Lower lobe of right lung (tissue), 2 donors: Measurements from ENCODE around the gene CDH15. TPM values are rescaled to one million over a fixed set of nuclear protein-coding genes. Genes with fewer than 3 reads are reported as not detected.
"Not testable (repeated sequence)": the region's sequence is repeated elsewhere in the genome, so short reads cannot be mapped to it uniquely, and the experiment has no call there.

Source experiments
- ATAC-seq, 2 donors: fragments of 200-7000 bp; cut with Tn5 transposase; one replicate each; pipeline ENCODE4 v1.9.1; 2020 to 2022; ENCODE audit warnings: mild to moderate bottlenecking in 2 of 2, moderate library complexity in 2 of 2
- DNase-seq: peaks from one replicate; pipeline ENCODE4 v3.0.0-alpha.2; 2020
- H3K27ac ChIP-seq: fragments of 200-600 bp; one replicate; pipeline ENCODE4 v1.8.0; 2022
- H3K27me3 ChIP-seq: fragments of 200-600 bp; one replicate; pipeline ENCODE4 v1.8.0; 2022; ENCODE audit warnings: low read depth
- H3K36me3 ChIP-seq: fragments of 200-600 bp; one replicate; pipeline ENCODE4 v1.8.0; 2022; ENCODE audit warnings: mild to moderate bottlenecking
- H3K4me1 ChIP-seq: fragments of 200-600 bp; one replicate; pipeline ENCODE4 v1.8.0; 2022
- H3K4me3 ChIP-seq: fragments of 200-600 bp; one replicate; pipeline ENCODE4 v1.8.0; 2022; ENCODE audit warnings: mild to moderate bottlenecking
- H3K9me3 ChIP-seq: fragments of 200-600 bp; one replicate; pipeline ENCODE4 v1.8.0; 2022
- CTCF ChIP-seq: fragments of 200-600 bp; IDR thresholded peaks from one replicate; pipeline ENCODE4 v1.8.0; 2022; ENCODE audit warnings: antibody characterized with exemption, mild to moderate bottlenecking
- intact Hi-C: fragments of 100-400 bp; cut with DNase I; formaldehyde crosslinking; loops from one replicate; pipeline ENCODE4 v1.11.0; 2022
- total RNA-seq: library from RNA; stranded (reverse); fragmentation: NEBNext Ultra II Directional; extraction: Animal tissue kit (Norgen Biotek cat#: 25700); gene quantifications from one replicate; pipeline ENCODE4 v1.2.1, GENCODE V29; 2021
- donor health status: DM: no; HTN: yes; CAD: no; lungs with severe emphysema.

Gene CDH15
- total RNA-seq, 1 donor from 2014 or later: 0.50 TPM

- Histone ChIP-seq H3K4me3 (no peak overlapping the region), H3K9me3 (no peaks in the 10 kb centered on the region), H3K27ac (no peak overlapping the region), H3K36me3 (no peaks in the 10 kb centered on the region), H3K4me1 (peaks cover 5% of the 10 kb centered on the region), H3K27me3 (no peaks in the 10 kb centered on the region)
- intact Hi-C loops: no loop called here
- DNase-seq: peak; percentile 39
- TF ChIP-seq CTCF: no peak
- no peak for ATAC-seq
Measured at GRCh38 chr16:89189358-89190025, 17.9 kb downstream of the CDH15 start.

- TF ChIP-seq CTCF: no peak
Measured at GRCh38 chr16:89190150-89190958, 18.8 kb downstream of the CDH15 start.

GRCh38 chr16:89191033-89191900, 19.7 kb downstream of the CDH15 start:
- TF ChIP-seq CTCF: no peak
- intact Hi-C loops: no loop called here
- Histone ChIP-seq H3K4me3 (peak overlapping the region; percentile 56), H3K4me1 (peaks cover 5% of the 10 kb centered on the region), H3K9me3 (no peaks in the 10 kb centered on the region), H3K27me3 (no peaks in the 10 kb centered on the region), H3K36me3 (no peaks in the 10 kb centered on the region), H3K27ac (no peak overlapping the region)
- DNase-seq (peak; percentile 52), ATAC-seq (peak in 1 of 2 donors; percentile 0)

More at GRCh38 chr16:89190150-89190958, 18.8 kb downstream of the CDH15 start:
- H3K4me1 ChIP-seq: peaks cover 5% of the 10 kb centered on the region
- H3K27ac ChIP-seq: no peak overlapping the region
- intact Hi-C loops: no loop called here
- H3K36me3 ChIP-seq: no peaks in the 10 kb centered on the region
- ATAC-seq (no peak), DNase-seq (peak; percentile 39)
- no peak overlapping the region for H3K4me3 ChIP-seq
- no peaks in the 10 kb centered on the region for H3K27me3 ChIP-seq
- no peaks in the 10 kb centered on the region for H3K9me3 ChIP-seq

GRCh38 chr16:89191901-89192185, 20.3 kb downstream of the CDH15 start:
- Histone ChIP-seq H3K27ac (no peak overlapping the region), H3K4me3 (peak overlapping the region; percentile 56), H3K36me3 (no peaks in the 10 kb centered on the region), H3K27me3 (no peaks in the 10 kb centered on the region), H3K4me1 (peaks cover 5% of the 10 kb centered on the region), H3K9me3 (no peaks in the 10 kb centered on the region)
- no peak for DNase-seq
- intact Hi-C loops: no loop called here
- TF ChIP-seq CTCF: no peak
- no peak for ATAC-seq

GRCh38 chr16:89192186-89192955, 20.8 kb downstream of the CDH15 start:
- DNase-seq (peak; percentile 85), ATAC-seq (peak; percentile 33 to 55)
- H3K4me1 ChIP-seq, H3K36me3 ChIP-seq, H3K27me3 ChIP-seq, H3K9me3 ChIP-seq, intact Hi-C loops, H3K27ac ChIP-seq: not testable (repeated sequence)
- peak overlapping the region; percentile 56 for H3K4me3 ChIP-seq
